GM18526 (cell line): ENCODE measurements around the gene TCF21.

ENCODE experiments used
- POLR2A ChIP-seq: IDR thresholded peaks from 3 replicates; pipeline ENCODE4 v1.6.1; 2011; ENCODE audit not compliant: insufficient read length; ENCODE audit errors: extremely low read depth

Gene TCF21

DNA sequence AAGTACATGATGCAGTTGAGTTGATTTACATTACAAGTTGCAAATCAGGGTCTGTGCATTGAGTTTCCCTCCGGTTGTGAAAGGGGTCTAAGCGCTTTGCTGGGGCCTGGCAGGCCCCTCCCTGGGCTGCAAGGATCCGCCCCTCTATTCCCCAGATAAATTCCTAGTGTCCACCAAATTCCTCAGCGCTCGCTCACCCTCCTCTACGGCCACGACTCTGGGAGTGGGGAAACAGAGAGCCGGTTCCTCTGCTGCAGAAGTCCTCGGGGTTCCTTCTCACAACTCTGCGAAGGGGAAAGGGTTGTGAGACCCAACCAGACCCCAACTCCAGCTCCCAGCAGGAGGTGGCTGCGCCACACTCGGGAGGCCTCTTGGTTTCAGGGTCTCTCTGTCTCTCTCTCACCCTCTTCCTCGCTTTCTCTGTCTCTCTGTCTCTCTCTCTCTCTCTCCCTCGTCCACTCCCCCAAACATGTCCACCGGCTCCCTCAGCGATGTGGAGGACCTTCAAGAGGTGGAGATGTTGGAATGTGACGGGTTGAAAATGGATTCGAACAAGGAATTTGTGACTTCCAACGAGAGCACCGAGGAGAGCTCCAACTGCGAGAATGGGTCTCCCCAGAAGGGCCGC, at the start of gene TCF21:
TSS of gene TCF21 (plus strand) at position 185 of the 628 bp plus-strand sequence. CDS start at position 470, 285 bp downstream.
- TF ChIP-seq POLR2A, result no peak

DNA sequence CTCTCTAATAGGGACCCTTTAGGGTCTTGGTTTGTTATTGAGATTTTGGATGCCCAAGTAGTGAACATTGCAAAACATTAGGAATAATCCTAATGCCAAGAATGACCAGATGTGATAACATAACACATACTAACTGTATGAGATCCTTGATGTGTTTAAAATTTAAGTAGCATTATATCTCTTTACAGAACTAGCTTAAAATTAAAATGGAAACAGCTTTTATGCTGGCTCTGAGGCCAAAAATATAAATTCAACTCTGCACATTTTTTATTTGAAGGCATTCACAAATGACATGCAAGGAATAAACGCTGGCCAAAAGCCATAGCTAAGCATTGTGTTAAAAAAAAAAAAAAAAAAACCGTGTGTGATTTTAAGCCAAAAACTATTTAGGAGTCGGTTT, 47.7 kb upstream of the TCF21 start:
- no peak for TF ChIP-seq POLR2A

DNA sequence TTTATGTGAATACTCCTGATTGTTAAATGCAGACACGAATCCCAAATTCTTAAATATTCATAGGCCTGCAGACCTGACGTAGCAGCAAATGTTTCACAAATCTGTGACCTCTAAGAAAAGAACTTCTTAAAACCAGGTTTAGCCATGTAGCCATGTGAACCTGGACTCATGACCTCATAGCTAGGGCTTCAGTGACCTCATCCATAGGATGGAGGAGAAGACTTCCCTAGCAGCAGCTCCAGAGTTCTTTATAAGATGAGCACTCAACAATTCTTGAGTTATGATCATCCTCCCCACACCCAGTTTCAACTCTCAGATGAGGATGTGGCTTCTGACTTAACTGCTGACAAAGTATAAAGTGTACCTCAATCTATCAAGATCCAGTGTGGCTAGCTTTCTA, 45.8 kb upstream of the TCF21 start:
- TF ChIP-seq POLR2A, result no peak

DNA sequence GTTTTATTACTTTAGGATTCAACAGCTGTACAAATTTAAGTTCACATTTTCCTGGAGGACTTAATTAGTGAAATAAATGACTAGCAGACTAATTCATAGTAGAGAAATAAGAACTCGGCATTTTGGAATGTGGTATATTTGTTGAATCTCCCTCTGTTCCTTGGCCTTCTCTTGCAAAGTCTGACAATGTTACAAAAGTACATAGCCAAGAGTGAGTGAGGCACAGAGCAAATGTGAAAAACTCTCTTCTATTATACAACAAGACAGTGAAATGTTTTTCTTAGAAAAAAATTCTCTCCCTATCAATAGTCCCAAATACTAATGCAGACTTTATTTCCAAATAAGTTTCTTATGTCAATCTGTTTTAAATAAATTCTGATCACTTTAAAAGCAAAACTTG, 44.2 kb upstream of the TCF21 start:
- no peak for TF ChIP-seq POLR2A

DNA sequence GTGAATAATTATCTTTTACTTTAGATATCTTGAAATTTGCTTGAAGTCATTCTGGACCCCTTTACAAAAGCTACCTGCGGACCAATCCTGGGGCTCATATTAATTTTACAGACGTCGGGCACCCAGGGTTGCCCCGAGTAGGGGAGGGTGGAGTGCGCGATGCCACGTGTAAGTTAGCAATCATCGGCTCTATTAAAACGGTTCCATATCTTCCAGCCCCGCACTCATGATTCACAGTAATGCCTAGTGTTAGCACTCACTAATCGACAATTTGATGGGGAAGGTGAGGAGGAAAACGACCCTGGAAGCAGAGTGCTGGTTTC, 34.9 kb upstream of the TCF21 start:
- TF ChIP-seq POLR2A, result no peak

DNA sequence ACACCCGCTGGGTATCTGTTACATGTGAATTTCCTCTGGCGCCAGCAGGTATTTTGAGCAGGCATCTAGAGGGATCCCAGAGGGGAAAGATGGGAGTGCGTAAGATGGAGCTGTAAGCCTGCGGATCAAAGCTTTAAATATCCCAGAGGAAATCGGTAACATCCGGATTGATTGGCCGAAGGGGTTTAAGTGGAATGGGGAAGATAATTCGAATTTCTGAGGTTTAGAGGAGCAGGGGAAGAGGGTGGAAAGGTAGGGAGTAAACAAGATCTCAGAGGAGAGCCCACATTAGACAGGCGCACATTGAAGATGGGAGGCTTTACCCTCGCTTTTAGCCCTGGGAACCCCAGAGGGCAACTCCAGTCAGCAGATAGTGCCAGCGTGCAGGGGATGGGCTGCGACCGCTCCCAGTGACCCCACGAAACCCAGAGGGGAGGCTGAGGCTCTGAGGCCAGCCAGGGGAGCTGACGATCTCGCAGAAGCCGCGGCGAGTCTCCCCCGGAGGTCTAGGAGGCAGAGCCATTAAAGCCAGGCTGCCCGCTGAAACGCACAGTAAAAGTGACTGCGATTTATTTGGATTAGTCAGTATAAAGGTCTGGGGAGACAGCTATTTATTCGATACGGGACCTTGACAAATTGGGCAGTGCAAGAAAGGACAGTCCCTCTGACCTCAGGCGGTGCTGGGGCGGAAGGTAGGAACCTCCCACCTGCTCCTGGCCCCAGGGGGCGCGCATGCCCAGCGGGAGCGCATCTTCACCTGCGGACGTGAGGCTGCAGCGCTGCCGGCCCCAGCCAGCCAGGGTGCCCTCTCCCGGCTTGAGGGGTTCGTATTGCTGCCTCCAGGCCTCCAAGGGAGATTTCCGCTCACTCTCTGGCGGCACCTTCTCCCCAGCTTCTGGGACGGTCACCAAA, 34.3 kb upstream of the TCF21 start:
- TF ChIP-seq POLR2A, result no peak

DNA sequence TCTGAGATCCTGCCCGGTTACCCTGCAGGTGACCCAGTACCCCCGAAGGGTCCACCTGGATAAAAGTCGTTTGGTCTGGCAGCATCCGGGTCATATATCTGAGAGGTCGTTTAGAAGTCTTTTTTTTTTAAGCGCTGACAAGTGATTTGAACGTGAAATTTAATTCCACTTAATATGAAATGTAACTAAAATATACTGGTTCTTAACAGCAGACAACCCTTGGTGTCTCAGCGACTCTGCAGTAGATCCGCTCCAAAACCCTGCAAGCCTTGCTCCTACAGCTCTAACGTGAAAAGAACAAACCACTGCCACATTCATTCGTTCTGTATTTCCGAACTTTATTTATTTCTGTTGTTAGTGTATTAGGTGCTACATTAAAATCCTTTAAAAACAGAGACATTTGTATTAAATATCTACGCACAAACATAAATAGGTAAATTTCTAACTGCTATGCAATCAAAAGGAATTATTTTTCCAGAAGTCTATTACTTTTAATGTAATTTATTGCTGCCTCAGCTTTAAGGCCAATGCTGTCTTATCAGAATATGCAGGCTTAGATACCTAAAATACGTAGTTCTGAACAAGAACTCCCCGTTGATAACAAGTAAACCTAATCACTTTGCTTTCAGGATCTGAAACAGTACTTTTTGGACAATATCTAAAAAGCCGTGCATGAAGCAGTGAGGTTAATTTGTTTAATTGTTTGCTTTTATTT, 33.5 kb upstream of the TCF21 start:
- TF ChIP-seq POLR2A, result no peak

DNA sequence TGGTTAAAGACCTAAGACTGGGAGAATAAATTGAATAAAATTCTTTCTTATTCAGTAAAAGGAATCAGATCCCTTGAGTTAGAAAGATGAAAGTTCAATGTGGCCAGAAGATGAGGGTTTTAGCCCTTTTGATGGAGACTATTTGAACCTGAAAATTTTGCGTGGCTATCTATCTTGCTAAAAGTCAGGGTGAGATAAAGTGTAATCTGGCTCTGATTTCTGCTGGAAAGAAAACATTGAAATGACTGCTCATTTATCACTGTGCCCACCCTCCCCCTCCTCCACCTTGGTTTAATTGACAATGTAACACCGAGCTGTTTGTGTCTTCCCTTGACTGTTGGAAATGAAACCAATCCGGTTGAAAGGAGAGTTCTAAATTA, 32.9 kb upstream of the TCF21 start:
- TF ChIP-seq POLR2A, result no peak

DNA sequence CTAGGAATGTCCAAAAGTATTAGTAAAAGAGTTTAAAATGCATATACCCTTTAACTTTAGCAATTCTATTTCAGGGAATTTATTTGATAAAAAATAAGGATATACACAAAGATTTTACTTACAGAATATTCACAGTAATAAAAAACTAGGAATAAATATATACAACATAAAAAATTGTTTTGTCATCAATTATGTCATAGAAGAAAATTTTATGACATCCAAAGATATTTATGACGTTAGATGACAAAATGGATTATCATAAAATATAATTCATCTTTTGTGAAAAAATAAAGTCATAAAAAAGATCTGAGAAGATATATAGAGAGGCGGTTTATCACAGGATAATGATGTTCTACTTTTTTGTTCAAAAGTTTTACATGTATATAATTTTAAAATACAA, 32.0 kb upstream of the TCF21 start:
- no peak for TF ChIP-seq POLR2A

DNA sequence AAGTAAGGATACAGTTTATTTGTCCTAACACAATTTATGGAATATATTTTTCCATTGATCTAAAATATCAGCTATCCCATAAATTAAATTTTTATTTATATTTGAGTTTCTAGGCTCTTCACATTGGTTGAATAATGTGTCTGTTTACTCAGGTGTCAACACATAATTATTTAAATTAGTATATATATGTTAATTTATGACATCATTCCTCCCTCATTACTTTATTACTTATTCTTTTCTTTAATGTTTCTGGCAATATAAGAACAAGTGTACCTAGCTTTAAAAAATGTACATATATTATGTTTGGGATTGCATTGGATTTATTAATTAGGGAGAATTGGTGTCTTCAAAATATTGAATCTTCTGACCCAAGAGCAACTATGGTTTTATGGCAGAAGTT, 31.2 kb upstream of the TCF21 start:
- no peak for TF ChIP-seq POLR2A

DNA sequence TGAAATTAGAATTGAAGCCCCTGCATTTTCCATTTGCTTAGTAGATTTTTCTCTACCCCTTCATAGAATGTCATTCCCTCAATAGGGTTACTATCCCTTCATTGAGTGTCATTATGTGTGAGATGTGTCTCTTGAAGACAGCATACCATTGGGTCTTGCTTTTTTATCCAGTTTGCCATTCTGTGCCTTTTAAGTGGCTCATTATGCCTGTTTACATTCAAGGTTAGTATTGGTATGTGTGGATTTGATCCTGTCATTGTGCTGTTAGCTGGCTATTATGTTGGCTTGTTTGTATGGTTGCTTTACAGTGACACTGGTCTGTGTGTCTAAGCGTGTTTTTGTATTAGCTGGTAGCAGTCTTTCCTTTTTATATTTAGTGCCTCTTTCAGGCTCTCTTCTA, 25.7 kb upstream of the TCF21 start:
- TF ChIP-seq POLR2A, result no peak

DNA sequence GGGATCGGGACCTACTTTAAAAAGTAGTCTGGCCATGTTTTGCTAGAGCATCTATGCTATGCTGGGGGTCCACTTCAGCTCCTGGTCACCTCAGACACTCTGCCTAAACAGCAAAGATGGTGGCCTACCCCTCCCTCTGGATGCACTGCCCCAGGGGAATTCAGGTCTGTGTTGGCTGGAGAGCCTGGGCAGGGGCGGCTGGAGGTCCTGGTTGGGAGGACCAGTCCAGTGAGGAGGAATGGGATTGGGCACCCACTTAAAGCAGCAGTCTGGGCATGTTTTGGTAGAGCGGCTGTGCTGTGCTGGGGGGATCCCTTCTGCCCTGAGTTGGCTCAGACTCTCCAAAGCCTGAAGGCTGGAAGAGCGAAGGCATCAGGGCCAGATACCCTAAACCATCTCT, 23.2 kb upstream of the TCF21 start:
- TF ChIP-seq POLR2A, result no peak

DNA sequence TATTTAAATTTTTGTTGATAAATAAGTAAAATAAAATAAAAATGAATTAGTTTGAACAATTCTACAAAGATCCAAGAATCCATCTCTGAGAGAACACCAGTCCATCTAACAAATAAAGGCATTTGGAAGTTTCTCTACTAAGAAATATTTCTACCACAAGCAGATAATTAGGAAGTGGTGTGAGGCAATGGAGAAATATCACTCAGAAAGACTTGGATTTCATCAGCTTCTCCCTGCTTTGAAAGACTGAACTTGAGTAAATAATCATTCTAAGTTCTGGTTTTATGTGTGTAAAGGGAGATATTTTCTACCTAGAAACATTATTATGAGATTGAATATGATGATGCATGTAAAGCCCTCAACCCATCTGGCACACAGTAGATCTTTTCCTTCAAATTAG, 17.8 kb upstream of the TCF21 start:
- no peak for TF ChIP-seq POLR2A

DNA sequence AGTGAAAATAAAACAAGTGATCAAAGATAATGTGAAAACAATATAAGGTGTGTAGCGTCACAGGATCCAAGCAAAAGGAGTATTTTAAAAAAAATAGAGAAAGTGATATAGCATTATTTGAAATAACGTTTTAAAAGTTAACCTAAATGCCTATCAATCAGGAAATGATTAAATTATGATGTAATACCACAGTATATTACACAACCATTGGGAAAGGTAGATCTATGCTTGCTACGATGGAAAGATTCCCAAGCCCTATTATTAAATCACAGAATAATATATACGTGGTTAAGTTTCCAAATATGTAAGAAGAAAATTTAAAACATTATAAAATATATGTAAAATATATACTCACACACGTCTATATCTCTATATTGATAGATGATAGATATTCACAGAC, 15.4 kb upstream of the TCF21 start:
- no peak for TF ChIP-seq POLR2A

DNA sequence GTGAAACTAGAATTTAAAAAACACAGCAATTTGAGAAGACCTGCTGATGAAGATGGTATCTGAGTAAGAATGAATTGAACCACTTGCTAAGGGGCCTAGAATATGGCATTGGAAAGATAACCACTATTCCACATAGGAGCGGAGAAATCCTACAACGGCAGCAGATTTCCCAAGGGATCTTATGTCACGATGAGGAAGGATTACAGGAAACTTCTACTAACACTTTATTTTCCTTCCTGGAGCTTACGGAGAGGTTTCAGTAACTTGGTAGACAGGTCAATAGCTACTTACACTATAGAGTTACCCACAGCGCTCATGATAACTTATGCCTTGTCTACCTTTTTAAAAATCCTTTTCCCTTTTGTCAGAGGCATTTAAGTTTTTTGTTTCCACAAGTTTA, 11.8 kb upstream of the TCF21 start:
- no peak for TF ChIP-seq POLR2A

DNA sequence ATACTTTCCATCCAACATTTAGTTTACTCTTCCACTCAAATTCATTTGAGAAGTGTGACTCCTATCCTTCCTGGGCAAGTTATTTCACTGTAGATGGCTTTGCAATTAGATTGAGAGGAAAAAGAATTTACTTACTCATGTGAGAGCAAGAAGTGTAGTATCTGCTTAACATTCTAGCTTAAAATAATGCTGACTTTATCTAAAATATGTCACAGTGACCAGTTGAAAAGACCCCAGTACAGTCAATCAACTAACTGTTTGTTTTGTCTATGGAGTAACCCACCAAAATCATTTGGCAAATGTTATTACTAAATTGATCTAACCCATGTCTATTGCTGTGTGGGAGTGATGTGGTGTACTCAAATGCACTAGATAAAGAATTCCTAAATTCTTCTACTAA, 8.9 kb upstream of the TCF21 start:
- no peak for TF ChIP-seq POLR2A
